ENCODE data around the gene CIDEB. TPM values are rescaled to one million over a fixed set of nuclear protein-coding genes. Genes with fewer than 3 reads are reported as not detected.

The CIDEB gene
- polyA plus RNA-seq, 10 donors: 8.3 to 15.5 (median 12.0) TPM

GRCh38 chr14:24314377-24315193 is 6.8 kb upstream of the CIDEB start:
- DNase-seq: no peak

- no peak for DNase-seq
Observed at GRCh38 chr14:24313913-24314312, 6.1 kb upstream of the CIDEB start.

GRCh38 chr14:24312736-24313507 is 5.1 kb upstream of the CIDEB start:
- DNase-seq: peak in 1 of 3 donors; percentile 54

- no peak for DNase-seq
Observed at GRCh38 chr14:24311837-24312615, 4.2 kb upstream of the CIDEB start.

GRCh38 chr14:24310646-24311604 is 3.1 kb upstream of the CIDEB start, which contains the start of gene LTB4R:
Gene LTB4R (plus strand): TSS chr14:24311502. CDS start chr14:24315652, 4,150 bp downstream.
- peak; percentile 53 to 92 (median 68) for DNase-seq

- no peak for DNase-seq
Observed at GRCh38 chr14:24310265-24310645, 2.5 kb upstream of the CIDEB start.

- no peak for DNase-seq
Observed at GRCh38 chr14:24309538-24310264, 1.9 kb upstream of the CIDEB start, which contains the start of gene LTB4R2. Gene LTB4R2 (plus strand): TSS chr14:24310140. CDS start chr14:24310665, 525 bp downstream.

GRCh38 chr14:24308342-24309124 is 756 bp upstream of the CIDEB start:
- DNase-seq: no peak

GRCh38 chr14:24307156-24307574 is 612 bp downstream of the CIDEB start:
- no peak for DNase-seq

GRCh38 chr14:24304019-24304387 is 3.8 kb downstream of the CIDEB start:
- DNase-seq: no peak

GRCh38 chr14:24300326-24300980 is 7.3 kb downstream of the CIDEB start:
- no peak for DNase-seq

GRCh38 chr14:24299255-24300191 is 8.3 kb downstream of the CIDEB start, which contains the start of the genes DHRS1 and NOP9:
Gene DHRS1 (minus strand): TSS chr14:24299780. CDS start chr14:24299106, 674 bp downstream.
Gene NOP9 (plus strand): TSS chr14:24299850. CDS start chr14:24299955, 105 bp downstream.
- peak; percentile 87 to 95 (median 93) for DNase-seq

GRCh38 chr14:24298892-24299254 is 8.9 kb downstream of the CIDEB start:
- DNase-seq: no peak

GRCh38 chr14:24297190-24297964 is 10.4 kb downstream of the CIDEB start:
- no peak for DNase-seq

GRCh38 chr14:24296341-24297157 is 11.2 kb downstream of the CIDEB start:
- DNase-seq: peak; percentile 71 to 81 (median 80)

- DNase-seq: no peak
Observed at GRCh38 chr14:24293525-24293924, 14.3 kb downstream of the CIDEB start.

All from muscle of back (tissue), 11 donors.